HepG2 (cell line): ENCODE results near the gene GABRB3. TPM values are rescaled to one million over a fixed set of nuclear protein-coding genes. Genes with fewer than 3 reads are reported as not detected.

Experiments used
- ATAC-seq: fragments of 200-7000 bp; cut with Tn5 transposase; 3 replicates; pipeline ENCODE4 v1.9.1; 2020; ENCODE audit warnings: mild to moderate bottlenecking, moderate library complexity
- BruUV-seq: library from RNA; stranded (reverse); fragments of 400-500 nt; replicated peaks from 2 replicates; lab custom pipeline; 2021; lab: Mats Ljungman, UMichigan
- CTCF ChIA-PET: fragments of 300-600 bp; formaldehyde crosslinking; extraction: SDS; loops from one replicate; lab custom pipeline; 2021; ENCODE audit warnings: low total read pairs, inconsistent platforms, low intra/inter-chr PET ratio; lab: Yijun Ruan, JAX
- POLR2A ChIA-PET: fragments of 350-600 bp; sonication (Branson Sonifier 250); formaldehyde crosslinking; loops from one replicate; lab custom pipeline; 2020; ENCODE audit warnings: antibody characterized with exemption, inconsistent platforms; lab: Yijun Ruan, JAX
- DNase-seq: peaks from one replicate; pipeline ENCODE4 v3.0.0-alpha.2; 2015; ENCODE audit warnings: low spot score
- FAIRE-seq: peaks from 3 replicates; lab custom pipeline; 2011; peaks lifted over from hg19 to GRCh38; lab: Jason Lieb, UNC
- H2AFZ ChIP-seq: one replicate; pipeline ENCODE4 v1.6.1; 2011; ENCODE audit warnings: low read length, inconsistent platforms
- H3K27ac ChIP-seq: fragments of 300-600 bp; 3 replicates; pipeline ENCODE4 v1.8.0; 2011; ENCODE audit warnings: mixed run types, mild to moderate bottlenecking, mixed read lengths, low read length, inconsistent platforms; ENCODE audit not compliant: insufficient read depth; ENCODE audit errors: extremely low read length
- H3K27me3 ChIP-seq, 2 experiments: fragments of 200-600 bp in 1 of 2; 2 replicates in 1 of 2; 3 replicates in 1 of 2; pipeline versions ENCODE4 v1.6.0 to v1.8.0; 2011; ENCODE audit warnings: low read length in 2 of 2, mild to moderate bottlenecking in 2 of 2, moderate library complexity in 2 of 2, inconsistent platforms in 1 of 2; ENCODE audit not compliant: insufficient read depth in 2 of 2, control insufficient read depth in 1 of 2
- H3K36me3 ChIP-seq, 2 experiments: fragments of 200-600 bp in 1 of 2; replicated peaks in 1 of 2; 2 replicates in 1 of 2; 3 replicates in 1 of 2; pipeline versions ENCODE4 v1.5.1 to v1.8.0; 2011; ENCODE audit warnings: low read length in 2 of 2, inconsistent platforms in 1 of 2; ENCODE audit not compliant: insufficient read depth in 2 of 2, control insufficient read depth in 1 of 2
- H3K4me1 ChIP-seq: 2 replicates; pipeline ENCODE4 v1.5.1; 2012; ENCODE audit warnings: low read length, inconsistent platforms; ENCODE audit not compliant: insufficient read depth
- H3K4me2 ChIP-seq: 2 replicates; pipeline ENCODE4 v1.6.0; 2011; ENCODE audit warnings: low read depth, low read length, inconsistent platforms
- H3K4me3 ChIP-seq, 3 experiments: fragments of 200-600 bp in 1 of 3; sonication (generic), shearing (Covaris generic) in 1 of 3; replicated peaks in 1 of 3; 2 replicates each; pipeline ENCODE4 v1.5.1; 2011 to 2016; ENCODE audit warnings: low read length in 3 of 3, inconsistent platforms in 2 of 3, low read depth in 2 of 3, mild to moderate bottlenecking in 2 of 3, control low read depth in 1 of 3, mixed read lengths in 1 of 3; ENCODE audit not compliant: insufficient read depth in 1 of 3
- H3K79me2 ChIP-seq: one replicate; pipeline ENCODE4 v1.6.1; 2011; ENCODE audit warnings: low read length, inconsistent platforms; ENCODE audit not compliant: insufficient read depth
- H3K9ac ChIP-seq: 2 replicates; pipeline ENCODE4 v1.6.0; 2011; ENCODE audit warnings: mild to moderate bottlenecking, low read depth, low read length, inconsistent platforms; ENCODE audit not compliant: insufficient read depth
- H3K9me3 ChIP-seq: 2 replicates; pipeline ENCODE4 v1.5.1; 2012; ENCODE audit warnings: mild to moderate bottlenecking, low read length
- H4K20me1 ChIP-seq: 2 replicates; pipeline ENCODE4 v1.6.0; 2011; ENCODE audit warnings: inconsistent platforms, mild to moderate bottlenecking, low read length, moderate library complexity; ENCODE audit not compliant: insufficient read depth
- HOXA5 ChIP-seq: sonication (generic); formaldehyde crosslinking; IDR thresholded peaks from 2 replicates; pipeline ENCODE4 v1.4.0; 2020; ENCODE audit warnings: missing genetic modification reagents
- KMT2B ChIP-seq: IDR thresholded peaks from 2 replicates; pipeline ENCODE4 v1.6.1; 2016; ENCODE audit warnings: missing genetic modification reagents, missing compliant biosample characterization
- TBX3 ChIP-seq: fragments of 450-650 bp; IDR thresholded peaks from 2 replicates; pipeline ENCODE4 v1.6.1; 2017; ENCODE audit warnings: antibody characterized with exemption, mild to moderate bottlenecking, inconsistent platforms, borderline replicate concordance
- ZC3H4 ChIP-seq: sonication (generic); formaldehyde crosslinking; IDR thresholded peaks from 2 replicates; pipeline ENCODE4 v1.4.0; 2020; ENCODE audit warnings: missing genetic modification reagents, borderline replicate concordance
- ZMAT3 ChIP-seq: sonication (generic); formaldehyde crosslinking; conservative IDR thresholded peaks from 2 replicates; pipeline ENCODE4 v1.7.0; 2021; ENCODE audit warnings: missing genetic modification reagents
- ZMYM3 ChIP-seq: sonication (generic); formaldehyde crosslinking; IDR thresholded peaks from 2 replicates; pipeline ENCODE4 v1.5.1; 2020; ENCODE audit warnings: mild to moderate bottlenecking, missing genetic modification reagents
- ZNF18 ChIP-seq: sonication (generic); formaldehyde crosslinking; IDR thresholded peaks from 2 replicates; pipeline ENCODE4 v1.8.0; 2022; ENCODE audit warnings: mild to moderate bottlenecking, missing genetic modification reagents; ENCODE audit not compliant: insufficient replicate concordance
- ZNF607 ChIP-seq: sonication (generic); formaldehyde crosslinking; IDR thresholded peaks from 2 replicates; pipeline ENCODE4 v1.5.1; 2020; ENCODE audit warnings: missing genetic modification reagents, mild to moderate bottlenecking, borderline replicate concordance
- ZNF674 ChIP-seq: sonication (generic); formaldehyde crosslinking; IDR thresholded peaks from 2 replicates; pipeline ENCODE4 v1.5.0; 2020; ENCODE audit warnings: low read depth, mild to moderate bottlenecking, missing genetic modification reagents
- WGBS: methylation state at CpG from one replicate; pipeline ENCODE4 v1.1.6; 2017; ENCODE audit warnings: low lambda C conversion rate; 5-methylcytosine and 5-hydroxymethylcytosine counted together
- in situ Hi-C: cut with HindIII; loops from 2 replicates; pipeline ENCODE4 v1.10.0; 2017; ENCODE audit warnings: low pct_unique_long_range_greater_than_20kb; ENCODE audit not compliant: extremely low pct_ligation_motif_present
- intact Hi-C: fragments of 100-400 bp; cut with micrococcal nuclease; formaldehyde crosslinking; loops from one replicate; pipeline ENCODE4 v1.10.0; 2022; ENCODE audit not compliant: unreplicated experiment
- polyA plus RNA-seq, 8 experiments: library from polyadenylated mRNA; depleted of rRNA in 3 of 8; stranded (reverse) in 7 of 8; unstranded in 1 of 8; fragments of >200 nt; fragmentation: Illumina TruSeq in 4 of 8; extraction: Trizol in 4 of 8; gene quantifications; 2 replicates each; pipeline versions ENCODE4 v1.2.1 to v1.2.3, GENCODE V29; 2011 to 2016; ENCODE audit warnings: low read depth in 4 of 8, missing spikeins in 1 of 8, mixed read lengths in 1 of 8; ENCODE audit not compliant: insufficient read depth in 1 of 8
- total RNA-seq, 5 experiments: library from RNA; depleted of rRNA; stranded (reverse); fragments of >200 nt; fragmentation: Illumina TruSeq; extraction: Trizol; gene quantifications; 2 replicates each; pipeline ENCODE4 v1.2.3, GENCODE V29; 2016; ENCODE audit warnings: low read depth in 1 of 5
- TF ChIP-seq, protein P1 (sequence below): IDR thresholded peaks from 2 replicates; pipeline ENCODE4 v1.6.1; 2016; ENCODE audit warnings: low read depth
- TF ChIP-seq, protein P2 (sequence below): sonication (generic); IDR thresholded peaks from 2 replicates; pipeline ENCODE4 v1.6.1; 2016; ENCODE audit warnings: low read depth, borderline replicate concordance
- TF ChIP-seq, protein P3 (sequence below): sonication (generic); formaldehyde crosslinking; conservative IDR thresholded peaks from 2 replicates; pipeline ENCODE4 v1.8.0; 2022; ENCODE audit warnings: mild to moderate bottlenecking, moderate library complexity, missing genetic modification reagents

Gene GABRB3
- total and polyA plus RNA-seq, 2 of the 13 experiments (the other 11 are each of a cell fraction or from before 2014, with no cell fraction given): not detected

GRCh38 chr15:26711445-26711844 is 61.4 kb downstream of the GABRB3 start:
- ATAC-seq (no peak), FAIRE-seq (no peak), DNase-seq (no peak)
- WGBS: 25% methylated on average over 10 of the region's 10 CpGs
- intact Hi-C loops (no loop called here), in situ Hi-C loops (no loop called here)
- TF ChIP-seq, protein P1, sequence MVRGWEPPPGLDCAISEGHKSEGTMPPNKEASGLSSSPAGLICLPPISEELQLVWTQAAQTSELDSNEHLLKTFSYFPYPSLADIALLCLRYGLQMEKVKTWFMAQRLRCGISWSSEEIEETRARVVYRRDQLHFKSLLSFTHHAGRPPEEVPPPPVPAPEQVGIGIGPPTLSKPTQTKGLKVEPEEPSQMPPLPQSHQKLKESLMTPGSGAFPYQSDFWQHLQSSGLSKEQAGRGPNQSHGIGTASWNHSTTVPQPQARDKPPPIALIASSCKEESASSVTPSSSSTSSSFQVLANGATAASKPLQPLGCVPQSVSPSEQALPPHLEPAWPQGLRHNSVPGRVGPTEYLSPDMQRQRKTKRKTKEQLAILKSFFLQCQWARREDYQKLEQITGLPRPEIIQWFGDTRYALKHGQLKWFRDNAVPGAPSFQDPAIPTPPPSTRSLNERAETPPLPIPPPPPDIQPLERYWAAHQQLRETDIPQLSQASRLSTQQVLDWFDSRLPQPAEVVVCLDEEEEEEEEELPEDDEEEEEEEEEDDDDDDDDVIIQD (CRISPR knock-in tag): no peak
- TF ChIP-seq ZMYM3 (no peak), TBX3 (no peak), ZNF607 (no peak), ZNF674 (CRISPR knock-in tag) (no peak), ZC3H4 (CRISPR knock-in tag) (no peak), ZMAT3 (CRISPR knock-in tag) (no peak), HOXA5 (CRISPR knock-in tag) (no peak)
- Histone ChIP-seq H3K27ac (no peak overlapping the region), H3K9ac (no peak overlapping the region), H3K4me1 (no peaks in the 10 kb centered on the region), H3K27me3 (no peaks in the 10 kb centered on the region), H3K36me3 (no peaks in the 10 kb centered on the region), H3K9me3 (peaks cover 86% of the 10 kb centered on the region), H2AFZ (no peak overlapping the region), H3K79me2 (no peaks in the 10 kb centered on the region), H3K4me2 (no peak overlapping the region), H4K20me1 (no peaks in the 10 kb centered on the region), H3K4me3 (no peak overlapping the region)
- CTCF ChIA-PET: no interaction called here
- POLR2A ChIA-PET: no interaction called here
- BruUV-seq: no TSS peak

DNA sequence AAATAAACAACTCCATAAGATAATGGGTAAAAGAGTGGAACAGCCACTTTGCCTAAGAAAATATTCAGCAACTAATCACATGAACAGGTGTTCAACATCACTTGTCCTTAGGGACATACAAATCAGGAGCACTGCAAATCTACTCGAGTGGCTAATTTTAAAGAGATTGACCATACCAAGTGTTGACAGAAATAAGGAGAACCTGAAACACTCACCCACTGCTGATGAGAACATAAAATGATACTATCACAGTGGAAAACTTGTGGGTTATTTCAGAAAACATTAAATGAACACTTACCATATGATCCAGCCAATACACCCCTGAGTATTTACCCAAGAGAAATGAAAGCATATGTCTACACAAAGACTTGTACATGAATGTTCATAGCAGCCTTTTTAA is 70.5 kb downstream of the GABRB3 start:
- ChIA-PET POLR2A (no interaction called here), CTCF (no interaction called here)
- H3K4me3 ChIP-seq: no peak overlapping the region
- no peaks in the 10 kb centered on the region for H3K4me1 ChIP-seq
- no TSS peak for BruUV-seq
- ATAC-seq (no peak), FAIRE-seq (no peak), DNase-seq (no peak)
- H3K36me3 ChIP-seq: no peaks in the 10 kb centered on the region
- no peak overlapping the region for H3K27ac ChIP-seq
- no peaks in the 10 kb centered on the region for H4K20me1 ChIP-seq
- intact Hi-C loops (no loop called here), in situ Hi-C loops (no loop called here)
- H3K79me2 ChIP-seq: no peaks in the 10 kb centered on the region
- H3K9ac ChIP-seq: no peak overlapping the region
- H2AFZ ChIP-seq: no peak overlapping the region
- WGBS: 0% methylated on average over 1 of the region's 1 CpG
- H3K9me3 ChIP-seq: peaks cover 82% of the 10 kb centered on the region
- H3K4me2 ChIP-seq: no peak overlapping the region
- no peaks in the 10 kb centered on the region for H3K27me3 ChIP-seq
- TF ChIP-seq, protein P2, sequence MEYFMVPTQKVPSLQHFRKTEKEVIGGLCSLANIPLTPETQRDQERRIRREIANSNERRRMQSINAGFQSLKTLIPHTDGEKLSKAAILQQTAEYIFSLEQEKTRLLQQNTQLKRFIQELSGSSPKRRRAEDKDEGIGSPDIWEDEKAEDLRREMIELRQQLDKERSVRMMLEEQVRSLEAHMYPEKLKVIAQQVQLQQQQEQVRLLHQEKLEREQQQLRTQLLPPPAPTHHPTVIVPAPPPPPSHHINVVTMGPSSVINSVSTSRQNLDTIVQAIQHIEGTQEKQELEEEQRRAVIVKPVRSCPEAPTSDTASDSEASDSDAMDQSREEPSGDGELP: no peak
- no peak for TF ChIP-seq ZNF18
- no peak for TF ChIP-seq KMT2B (CRISPR knock-in tag)
- TF ChIP-seq, protein P3, sequence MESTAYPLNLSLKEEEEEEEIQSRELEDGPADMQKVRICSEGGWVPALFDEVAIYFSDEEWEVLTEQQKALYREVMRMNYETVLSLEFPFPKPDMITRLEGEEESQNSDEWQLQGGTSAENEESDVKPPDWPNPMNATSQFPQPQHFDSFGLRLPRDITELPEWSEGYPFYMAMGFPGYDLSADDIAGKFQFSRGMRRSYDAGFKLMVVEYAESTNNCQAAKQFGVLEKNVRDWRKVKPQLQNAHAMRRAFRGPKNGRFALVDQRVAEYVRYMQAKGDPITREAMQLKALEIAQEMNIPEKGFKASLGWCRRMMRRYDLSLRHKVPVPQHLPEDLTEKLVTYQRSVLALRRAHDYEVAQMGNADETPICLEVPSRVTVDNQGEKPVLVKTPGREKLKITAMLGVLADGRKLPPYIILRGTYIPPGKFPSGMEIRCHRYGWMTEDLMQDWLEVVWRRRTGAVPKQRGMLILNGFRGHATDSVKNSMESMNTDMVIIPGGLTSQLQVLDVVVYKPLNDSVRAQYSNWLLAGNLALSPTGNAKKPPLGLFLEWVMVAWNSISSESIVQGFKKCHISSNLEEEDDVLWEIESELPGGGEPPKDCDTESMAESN: no peak
